GM12878 (cell line): ENCODE data around the gene SLAIN2. TPM values are rescaled to one million over a fixed set of nuclear protein-coding genes. Genes with fewer than 3 reads are reported as not detected.

Source experiments
- ATAC-seq: fragments of 200-7000 bp; cut with Tn5 transposase; 3 replicates; pipeline ENCODE4 v1.9.1; 2020; ENCODE audit warnings: mild to moderate bottlenecking, moderate library complexity
- BruUV-seq: library from RNA; stranded (reverse); fragments of 400-500 nt; replicated peaks from 2 replicates; lab custom pipeline; 2021; lab: Mats Ljungman, UMichigan
- CTCF ChIA-PET: fragments of 300-600 bp; sonication (Branson Sonifier 250); formaldehyde crosslinking; extraction: SDS; loops from one replicate; lab custom pipeline; 2021; ENCODE audit warnings: inconsistent platforms; lab: Yijun Ruan, JAX
- POLR2A ChIA-PET: fragments of 350-600 bp; formaldehyde crosslinking; extraction: SDS; loops from one replicate; lab custom pipeline; 2021; ENCODE audit warnings: inconsistent platforms; lab: Charles Lee
- RAD21 ChIA-PET: fragments of 300-600 bp; sonication (Branson Sonifier 250); formaldehyde crosslinking; loops from one replicate; lab custom pipeline; 2023; ENCODE audit warnings: antibody characterized with exemption; ENCODE audit not compliant: unreplicated experiment; lab: Charles Lee
- SMC1A ChIA-PET: fragments of 300-600 bp; sonication (Branson Sonifier 250); formaldehyde crosslinking; loops from one replicate; lab custom pipeline; 2023; ENCODE audit not compliant: unreplicated experiment, uncharacterized antibody; lab: Charles Lee
- DNase-seq: peaks from one replicate; pipeline ENCODE4 v3.0.0-alpha.2; 2011; ENCODE audit warnings: low read depth, low spot score
- FAIRE-seq: peaks from 3 replicates; lab custom pipeline; 2011; peaks lifted over from hg19 to GRCh38; lab: Jason Lieb, UNC
- H2AFZ ChIP-seq: 2 replicates; pipeline ENCODE4 v1.6.0; 2011; ENCODE audit warnings: low read depth, low read length, control low read depth; ENCODE audit not compliant: control insufficient read depth
- H3K27ac ChIP-seq: 2 replicates; pipeline ENCODE4 v1.5.1; 2011; ENCODE audit warnings: control low read depth; ENCODE audit not compliant: control insufficient read depth, insufficient read depth
- H3K27me3 ChIP-seq, 2 experiments: replicated peaks in 1 of 2; 2 replicates each; pipeline versions ENCODE4 v1.6.0 to v1.6.1; 2011; ENCODE audit warnings: low read length in 1 of 2; ENCODE audit not compliant: control insufficient read depth in 2 of 2, insufficient read depth in 2 of 2
- H3K36me3 ChIP-seq, 2 experiments: 2 replicates each; pipeline ENCODE4 v1.5.1; 2011; ENCODE audit warnings: low read length in 1 of 2; ENCODE audit not compliant: control insufficient read depth in 2 of 2, insufficient read depth in 2 of 2
- H3K4me1 ChIP-seq: 2 replicates; pipeline ENCODE4 v1.6.1; 2011; ENCODE audit warnings: mild to moderate bottlenecking, low read length, moderate library complexity, mixed read lengths; ENCODE audit not compliant: control insufficient read depth, insufficient read depth
- H3K4me2 ChIP-seq: 2 replicates; pipeline ENCODE4 v1.6.0; 2011; ENCODE audit warnings: control low read depth; ENCODE audit not compliant: control insufficient read depth, insufficient read depth
- H3K4me3 ChIP-seq: fragments of 200-600 bp; sonication (generic); 2 replicates; pipeline ENCODE4 v1.5.1; 2016
- H3K79me2 ChIP-seq: 2 replicates; pipeline ENCODE4 v1.6.0; 2011; ENCODE audit warnings: low read length; ENCODE audit not compliant: control insufficient read depth, insufficient read depth
- H3K9ac ChIP-seq: 2 replicates; pipeline ENCODE4 v1.8.0; 2011; ENCODE audit warnings: low read length, control low read depth, mixed read lengths; ENCODE audit not compliant: control insufficient read depth, insufficient read depth
- H3K9me3 ChIP-seq: replicated peaks from 3 replicates; pipeline ENCODE4 v1.5.1; 2011; ENCODE audit warnings: mild to moderate bottlenecking, low read length; ENCODE audit not compliant: control insufficient read depth, insufficient read depth
- H4K20me1 ChIP-seq: 2 replicates; pipeline ENCODE4 v1.6.0; 2011; ENCODE audit not compliant: control insufficient read depth, insufficient read depth
- CTCF ChIP-seq, 3 experiments: IDR thresholded peaks in 2 of 3; conservative IDR thresholded peaks in 1 of 3; 2 replicates each; pipeline ENCODE4 v1.5.1; 2011; ENCODE audit warnings: low read depth in 3 of 3, low read length in 3 of 3, mild to moderate bottlenecking in 3 of 3, control low read depth in 2 of 3, moderate library complexity in 2 of 3, inconsistent platforms in 1 of 3, mixed read lengths in 1 of 3; ENCODE audit not compliant: control insufficient read depth in 2 of 3, insufficient read depth in 1 of 3; ENCODE audit errors: extremely low read depth in 1 of 3
- SREBF1 ChIP-seq: IDR thresholded peaks from 2 replicates; pipeline ENCODE4 v1.6.1; 2012; ENCODE audit warnings: mild to moderate bottlenecking, low read length
- WGBS: methylation state at CpG from one replicate; pipeline ENCODE4 v1.1.6; 2016; ENCODE audit warnings: low lambda C conversion rate; ENCODE audit not compliant: insufficient replicate concordance, insufficient coverage; ENCODE audit errors: missing lambda C conversion rate; 5-methylcytosine and 5-hydroxymethylcytosine counted together
- in situ Hi-C: fragments of 300-500 bp; cut with MboI; formaldehyde crosslinking; loops from 9 replicates; pipeline ENCODE4 v1.14.3; 2018; ENCODE audit warnings: mixed read lengths
- intact Hi-C: fragments of 100-400 bp; cut with micrococcal nuclease; formaldehyde crosslinking; loops from one replicate; pipeline ENCODE4 v1.14.2; 2022; ENCODE audit not compliant: unreplicated experiment
- polyA plus RNA-seq, 11 experiments: library from polyadenylated mRNA; depleted of rRNA in 4 of 11; unstranded in 6 of 11; stranded (reverse) in 5 of 11; fragments of >200 nt; fragmentation: Nextera tagmentation in 4 of 11; fragmentation: Illumina TruSeq in 1 of 11; extraction: Ambion mirVana in 4 of 11; extraction: Trizol in 1 of 11; gene quantifications; 1 replicate in 1 of 11; 2 replicates in 10 of 11; pipeline versions ENCODE4 v1.2.1 to v1.2.3, GENCODE V29; 2011 to 2016; ENCODE audit warnings: inconsistent platforms in 2 of 11, missing spikeins in 2 of 11, low read depth in 1 of 11
- total RNA-seq, 4 experiments: library from RNA; depleted of rRNA in 3 of 4; stranded (reverse); fragments of >200 nt in 3 of 4; fragmentation: Illumina TruSeq in 1 of 4; extraction: Trizol in 1 of 4; gene quantifications; 2 replicates each; pipeline versions ENCODE4 v1.2.1 to v1.2.3, GENCODE V29; 2013 to 2021
- TF ChIP-seq, protein P1 (sequence below): IDR thresholded peaks from 2 replicates; pipeline ENCODE4 v1.6.1; 2012; ENCODE audit warnings: improper control_type of control experiment, low read depth, low read length; ENCODE audit not compliant: insufficient replicate concordance

SLAIN2 gene
- total and polyA plus RNA-seq, 10 of the 15 experiments (the other 5 are each of a cell fraction or from before 2014, with no cell fraction given): 4.3 to 96.6 (median 25.4) TPM

- WGBS: 94% methylated on average over 3 of the region's 3 CpGs
- H3K36me3 ChIP-seq: no peaks in the 10 kb centered on the region
- no peak overlapping the region for H3K4me2 ChIP-seq
- SMC1A ChIA-PET: interaction anchor here (0.6 to 5.1 kb wide), 9 partner anchors 9 to 183 kb away, joined by 3 to 26 read pairs (median 4); no protein-coding TSS in a partner anchor
- TF ChIP-seq SREBF1: no peak
- TF ChIP-seq, protein P1, sequence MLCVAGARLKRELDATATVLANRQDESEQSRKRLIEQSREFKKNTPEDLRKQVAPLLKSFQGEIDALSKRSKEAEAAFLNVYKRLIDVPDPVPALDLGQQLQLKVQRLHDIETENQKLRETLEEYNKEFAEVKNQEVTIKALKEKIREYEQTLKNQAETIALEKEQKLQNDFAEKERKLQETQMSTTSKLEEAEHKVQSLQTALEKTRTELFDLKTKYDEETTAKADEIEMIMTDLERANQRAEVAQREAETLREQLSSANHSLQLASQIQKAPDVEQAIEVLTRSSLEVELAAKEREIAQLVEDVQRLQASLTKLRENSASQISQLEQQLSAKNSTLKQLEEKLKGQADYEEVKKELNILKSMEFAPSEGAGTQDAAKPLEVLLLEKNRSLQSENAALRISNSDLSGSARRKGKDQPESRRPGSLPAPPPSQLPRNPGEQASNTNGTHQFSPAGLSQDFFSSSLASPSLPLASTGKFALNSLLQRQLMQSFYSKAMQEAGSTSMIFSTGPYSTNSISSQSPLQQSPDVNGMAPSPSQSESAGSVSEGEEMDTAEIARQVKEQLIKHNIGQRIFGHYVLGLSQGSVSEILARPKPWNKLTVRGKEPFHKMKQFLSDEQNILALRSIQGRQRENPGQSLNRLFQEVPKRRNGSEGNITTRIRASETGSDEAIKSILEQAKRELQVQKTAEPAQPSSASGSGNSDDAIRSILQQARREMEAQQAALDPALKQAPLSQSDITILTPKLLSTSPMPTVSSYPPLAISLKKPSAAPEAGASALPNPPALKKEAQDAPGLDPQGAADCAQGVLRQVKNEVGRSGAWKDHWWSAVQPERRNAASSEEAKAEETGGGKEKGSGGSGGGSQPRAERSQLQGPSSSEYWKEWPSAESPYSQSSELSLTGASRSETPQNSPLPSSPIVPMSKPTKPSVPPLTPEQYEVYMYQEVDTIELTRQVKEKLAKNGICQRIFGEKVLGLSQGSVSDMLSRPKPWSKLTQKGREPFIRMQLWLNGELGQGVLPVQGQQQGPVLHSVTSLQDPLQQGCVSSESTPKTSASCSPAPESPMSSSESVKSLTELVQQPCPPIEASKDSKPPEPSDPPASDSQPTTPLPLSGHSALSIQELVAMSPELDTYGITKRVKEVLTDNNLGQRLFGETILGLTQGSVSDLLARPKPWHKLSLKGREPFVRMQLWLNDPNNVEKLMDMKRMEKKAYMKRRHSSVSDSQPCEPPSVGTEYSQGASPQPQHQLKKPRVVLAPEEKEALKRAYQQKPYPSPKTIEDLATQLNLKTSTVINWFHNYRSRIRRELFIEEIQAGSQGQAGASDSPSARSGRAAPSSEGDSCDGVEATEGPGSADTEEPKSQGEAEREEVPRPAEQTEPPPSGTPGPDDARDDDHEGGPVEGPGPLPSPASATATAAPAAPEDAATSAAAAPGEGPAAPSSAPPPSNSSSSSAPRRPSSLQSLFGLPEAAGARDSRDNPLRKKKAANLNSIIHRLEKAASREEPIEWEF: no peak
- TF ChIP-seq CTCF (IDR thresholded peaks at IDR 0.05 in 2 of 3, conservative IDR thresholded peaks at IDR 0.05 in 1 of 3; ENCODE audit: control insufficient read depth in 2 of 3, extremely low read depth in 1 of 3, insufficient read depth in 1 of 3, low read depth in 3 of 3, low read length in 3 of 3): no peak
- intact Hi-C loops (no loop called here), in situ Hi-C loops (no loop called here)
- CTCF ChIA-PET: interaction anchor here (1.5 kb wide), 1 partner anchor 11 kb away, joined by 5 read pairs; no protein-coding TSS in a partner anchor
- DNase-seq (no peak), ATAC-seq (no peak), FAIRE-seq (no peak)
- no peak overlapping the region for H3K4me3 ChIP-seq
- H2AFZ ChIP-seq: no peak overlapping the region
- POLR2A ChIA-PET: no interaction called here
- no peaks in the 10 kb centered on the region; the same call in 1 of the 3 replicates for H3K9me3 ChIP-seq
- H3K9ac ChIP-seq: no peak overlapping the region
- no peaks in the 10 kb centered on the region for H4K20me1 ChIP-seq
- no peaks in the 10 kb centered on the region for H3K4me1 ChIP-seq
- peaks cover 85% of the 10 kb centered on the region for H3K79me2 ChIP-seq
- no peaks in the 10 kb centered on the region for H3K27me3 ChIP-seq
- BruUV-seq: no TSS peak
- H3K27ac ChIP-seq: no peak overlapping the region
- RAD21 ChIA-PET: no interaction called here
These were observed 4.2 kb downstream of the SLAIN2 start for GRCh38 chr4:48345542-48345941.
